ENCODE results near the gene BRPF3.

BRPF3 gene

GRCh38 chr6:36186199-36186598 lies 10.3 kb upstream of the BRPF3 start:
- Mint-ChIP-seq H3K9me3 (peaks cover 9% of the 10 kb centered on the region), H3K36me3 (peaks cover 15% of the 10 kb centered on the region), H3K27me3 (no peaks in the 10 kb centered on the region), H3K27ac (no peak overlapping the region), H3K4me1 (no peaks in the 10 kb centered on the region), H3K4me3 (no peak overlapping the region)
- ATAC-seq (ENCODE audit: low read depth) (no peak), DNase-seq (ENCODE audit: low spot score in 2 of 2) (no peak)

- Mint-ChIP-seq H3K27ac (no peak overlapping the region), H3K27me3 (no peaks in the 10 kb centered on the region), H3K4me3 (no peak overlapping the region), H3K4me1 (no peaks in the 10 kb centered on the region), H3K36me3 (peaks cover 14% of the 10 kb centered on the region), H3K9me3 (peaks cover 7% of the 10 kb centered on the region)
- DNase-seq (ENCODE audit: low spot score in 2 of 2) (no peak), ATAC-seq (ENCODE audit: low read depth) (no peak)
Measured at GRCh38 chr6:36187446-36187845, 9.1 kb upstream of the BRPF3 start.

- ATAC-seq (ENCODE audit: low read depth): peak; percentile 2
- peaks cover 9% of the 10 kb centered on the region for H3K36me3 Mint-ChIP-seq
Measured at GRCh38 chr6:36195471-36196112, 952 bp upstream of the BRPF3 start.

GRCh38 chr6:36196880-36197548 lies 470 bp downstream of the BRPF3 start:
- Mint-ChIP-seq H3K4me3 (peak overlapping the region; percentile 94), H3K36me3 (peaks cover 14% of the 10 kb centered on the region), H3K27me3 (no peaks in the 10 kb centered on the region), H3K9me3 (no peaks in the 10 kb centered on the region), H3K4me1 (peaks cover 11% of the 10 kb centered on the region), H3K27ac (peak overlapping the region; percentile 88)
- DNase-seq (ENCODE audit: low spot score in 2 of 2) (peak; percentile 99 to 100), ATAC-seq (ENCODE audit: low read depth) (peak; percentile 84)

More at GRCh38 chr6:36195471-36196112, 952 bp upstream of the BRPF3 start:
- Mint-ChIP-seq H3K4me1 (peaks cover 5% of the 10 kb centered on the region), H3K9me3 (no peaks in the 10 kb centered on the region), H3K27ac (peak overlapping the region; percentile 62), H3K27me3 (no peaks in the 10 kb centered on the region), H3K4me3 (peak overlapping the region; percentile 82)
- DNase-seq (ENCODE audit: low spot score in 2 of 2): no peak

GRCh38 chr6:36197739-36198221 lies 1.2 kb downstream of the BRPF3 start:
- Mint-ChIP-seq H3K27me3 (no peaks in the 10 kb centered on the region), H3K9me3 (no peaks in the 10 kb centered on the region), H3K36me3 (peaks cover 18% of the 10 kb centered on the region), H3K27ac (peak overlapping the region; percentile 88), H3K4me3 (peak overlapping the region; percentile 94), H3K4me1 (peaks cover 13% of the 10 kb centered on the region)
- no peak for ATAC-seq (ENCODE audit: low read depth)
- DNase-seq (ENCODE audit: low spot score in 2 of 2): no peak

- ATAC-seq (ENCODE audit: low read depth) (no peak), DNase-seq (ENCODE audit: low spot score in 2 of 2) (no peak)
- no peak overlapping the region for H3K27ac Mint-ChIP-seq
- peaks cover 20% of the 10 kb centered on the region for H3K4me1 Mint-ChIP-seq
- H3K9me3 Mint-ChIP-seq: no peaks in the 10 kb centered on the region
- peaks cover 25% of the 10 kb centered on the region for H3K36me3 Mint-ChIP-seq
- no peak overlapping the region for H3K4me3 Mint-ChIP-seq
- no peaks in the 10 kb centered on the region for H3K27me3 Mint-ChIP-seq
Measured at GRCh38 chr6:36198986-36199385, 2.4 kb downstream of the BRPF3 start.

- ATAC-seq (ENCODE audit: low read depth) (no peak), DNase-seq (ENCODE audit: low spot score in 2 of 2) (no peak)
- Mint-ChIP-seq H3K27ac (no peak overlapping the region), H3K4me3 (no peak overlapping the region), H3K27me3 (no peaks in the 10 kb centered on the region), H3K36me3 (peaks cover 27% of the 10 kb centered on the region), H3K4me1 (peaks cover 26% of the 10 kb centered on the region), H3K9me3 (no peaks in the 10 kb centered on the region)
Measured at GRCh38 chr6:36200154-36200891, 3.8 kb downstream of the BRPF3 start.

GRCh38 chr6:36200998-36201596 lies 4.6 kb downstream of the BRPF3 start:
- H3K27me3 Mint-ChIP-seq: no peaks in the 10 kb centered on the region
- no peaks in the 10 kb centered on the region for H3K9me3 Mint-ChIP-seq
- ATAC-seq (ENCODE audit: low read depth) (no peak), DNase-seq (ENCODE audit: low spot score in 2 of 2) (no peak)
- peak overlapping the region; percentile 37 for H3K4me3 Mint-ChIP-seq
- no peak overlapping the region for H3K27ac Mint-ChIP-seq
- peaks cover 30% of the 10 kb centered on the region for H3K4me1 Mint-ChIP-seq
- peaks cover 35% of the 10 kb centered on the region for H3K36me3 Mint-ChIP-seq

GRCh38 chr6:36201612-36202011 lies 5.1 kb downstream of the BRPF3 start:
- Mint-ChIP-seq H3K4me1 (peaks cover 30% of the 10 kb centered on the region), H3K27me3 (no peaks in the 10 kb centered on the region), H3K4me3 (peak overlapping the region; percentile 37), H3K9me3 (no peaks in the 10 kb centered on the region), H3K36me3 (peaks cover 40% of the 10 kb centered on the region), H3K27ac (no peak overlapping the region)
- DNase-seq (ENCODE audit: low spot score in 2 of 2) (no peak), ATAC-seq (ENCODE audit: low read depth) (no peak)

- Mint-ChIP-seq H3K4me1 (peaks cover 30% of the 10 kb centered on the region), H3K4me3 (no peak overlapping the region), H3K36me3 (peaks cover 45% of the 10 kb centered on the region)
Measured at GRCh38 chr6:36202101-36202500, 5.6 kb downstream of the BRPF3 start.

GRCh38 chr6:36204068-36204753 lies 7.7 kb downstream of the BRPF3 start:
- Mint-ChIP-seq H3K36me3 (peaks cover 46% of the 10 kb centered on the region), H3K4me1 (peaks cover 27% of the 10 kb centered on the region), H3K4me3 (peak overlapping the region; percentile 5), H3K9me3 (no peaks in the 10 kb centered on the region), H3K27me3 (no peaks in the 10 kb centered on the region), H3K27ac (no peak overlapping the region)
- ATAC-seq (ENCODE audit: low read depth) (peak; percentile 78), DNase-seq (ENCODE audit: low spot score in 2 of 2) (peak in 1 of 2 donors; percentile 8)

More at GRCh38 chr6:36202101-36202500, 5.6 kb downstream of the BRPF3 start:
- H3K27ac Mint-ChIP-seq: no peak overlapping the region
- no peaks in the 10 kb centered on the region for H3K9me3 Mint-ChIP-seq
- no peaks in the 10 kb centered on the region for H3K27me3 Mint-ChIP-seq
- ATAC-seq (ENCODE audit: low read depth) (no peak), DNase-seq (ENCODE audit: low spot score in 2 of 2) (no peak)

GRCh38 chr6:36207155-36207554 lies 10.6 kb downstream of the BRPF3 start:
- H3K36me3 Mint-ChIP-seq: peaks cover 53% of the 10 kb centered on the region
- no peaks in the 10 kb centered on the region for H3K27me3 Mint-ChIP-seq
- no peak overlapping the region for H3K27ac Mint-ChIP-seq

GRCh38 chr6:36209606-36210005 lies 13.1 kb downstream of the BRPF3 start:
- Mint-ChIP-seq H3K4me3 (no peak overlapping the region), H3K27me3 (no peaks in the 10 kb centered on the region), H3K4me1 (peaks cover 5% of the 10 kb centered on the region), H3K27ac (no peak overlapping the region), H3K36me3 (peaks cover 53% of the 10 kb centered on the region), H3K9me3 (no peaks in the 10 kb centered on the region)
- no peak for DNase-seq (ENCODE audit: low spot score in 2 of 2)
- no peak for ATAC-seq (ENCODE audit: low read depth)

More at GRCh38 chr6:36207155-36207554, 10.6 kb downstream of the BRPF3 start:
- Mint-ChIP-seq H3K4me1 (peaks cover 20% of the 10 kb centered on the region), H3K4me3 (no peak overlapping the region), H3K9me3 (no peaks in the 10 kb centered on the region)
- no peak for DNase-seq (ENCODE audit: low spot score in 2 of 2)
- no peak for ATAC-seq (ENCODE audit: low read depth)
